ENCODE measurements around the gene CATSPERD.

The CATSPERD gene

DNA sequence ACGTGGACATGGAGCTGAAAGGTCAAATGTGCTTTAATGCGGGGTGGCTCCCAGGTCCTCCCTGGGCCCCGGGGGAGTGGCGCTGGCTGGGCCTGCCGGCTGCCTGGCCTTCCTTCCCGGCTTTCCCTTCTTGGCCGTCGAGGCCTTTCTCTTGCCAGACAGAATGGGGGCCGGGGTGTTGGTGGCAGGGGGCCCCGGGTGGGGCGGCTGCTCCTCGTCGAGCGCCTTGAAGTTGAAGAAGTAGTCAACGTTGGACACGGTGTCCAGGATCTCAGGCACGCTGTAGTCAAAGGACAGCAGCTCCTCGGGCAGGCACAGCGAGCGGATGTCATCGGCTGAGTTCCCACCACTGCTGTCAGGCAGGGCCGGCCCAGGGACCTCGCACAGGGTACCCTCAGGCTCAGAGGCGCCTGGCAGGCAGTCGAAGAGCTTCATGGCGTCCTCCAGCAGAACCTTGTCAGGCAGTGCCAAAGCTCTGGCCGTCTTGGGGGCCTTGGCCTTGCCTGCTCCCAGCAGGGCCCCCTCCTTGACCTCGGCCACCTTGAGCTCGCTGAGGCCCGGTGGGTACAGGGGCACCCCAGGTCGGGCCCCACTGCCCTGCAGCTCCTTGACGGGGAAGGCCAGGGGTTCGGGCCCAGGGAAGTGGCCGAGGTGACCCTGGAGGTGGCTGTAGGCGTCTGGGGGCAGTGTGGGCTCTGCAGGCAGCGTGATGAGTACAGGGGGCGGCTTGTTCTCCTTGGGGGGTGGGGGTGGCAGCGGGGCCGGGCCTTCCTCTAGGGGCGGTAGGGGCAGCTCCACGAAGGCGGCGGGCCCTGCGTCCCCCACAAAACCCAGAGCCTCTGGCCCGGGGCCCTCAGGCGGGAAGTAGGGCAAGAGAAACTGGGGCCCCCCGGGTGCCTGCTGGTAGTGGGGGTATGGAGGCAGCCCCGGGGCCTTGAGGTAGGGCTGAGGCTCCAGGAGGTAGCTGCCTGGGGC, 62.8 kb downstream of the CATSPERD start:
- no peak for DNase-seq (ENCODE audit: low read depth in 1 of 2, low spot score in 1 of 2)

DNA sequence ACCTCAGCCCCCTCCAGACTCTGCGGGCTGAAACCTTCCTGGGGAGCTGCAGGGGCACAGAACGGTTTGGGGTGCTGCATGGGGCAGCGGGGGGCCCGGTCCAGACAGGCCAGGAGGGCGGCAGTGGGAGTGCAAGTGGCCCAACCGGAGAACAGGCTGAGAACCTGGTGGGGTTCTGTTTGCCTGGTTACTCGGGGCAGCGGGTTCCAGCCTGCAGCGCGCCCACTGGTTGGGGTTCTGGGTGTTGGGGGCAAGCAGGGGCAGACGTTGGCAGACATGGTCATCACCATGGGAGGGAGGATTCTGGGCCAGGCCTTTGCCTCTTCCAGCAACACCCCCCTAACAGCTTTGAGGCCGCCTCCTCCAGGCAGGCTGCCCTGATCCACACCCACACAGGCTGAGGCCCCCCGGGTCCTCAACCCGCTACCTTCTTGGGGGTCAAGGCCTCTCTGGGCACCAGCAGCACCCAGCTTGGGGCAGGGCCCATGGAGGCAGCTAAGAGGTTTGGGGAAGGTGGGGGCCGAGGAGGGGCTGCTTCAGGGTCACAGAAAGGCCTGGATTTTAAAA, 64.2 kb downstream of the CATSPERD start, which contains the start of gene PRR22:
PRR22 (minus strand) TSS at position 166 of the 567 bp plus-strand sequence; CDS start at position 80, 86 bp downstream.
- no peak for DNase-seq (ENCODE audit: low read depth in 1 of 2, low spot score in 1 of 2)

DNA sequence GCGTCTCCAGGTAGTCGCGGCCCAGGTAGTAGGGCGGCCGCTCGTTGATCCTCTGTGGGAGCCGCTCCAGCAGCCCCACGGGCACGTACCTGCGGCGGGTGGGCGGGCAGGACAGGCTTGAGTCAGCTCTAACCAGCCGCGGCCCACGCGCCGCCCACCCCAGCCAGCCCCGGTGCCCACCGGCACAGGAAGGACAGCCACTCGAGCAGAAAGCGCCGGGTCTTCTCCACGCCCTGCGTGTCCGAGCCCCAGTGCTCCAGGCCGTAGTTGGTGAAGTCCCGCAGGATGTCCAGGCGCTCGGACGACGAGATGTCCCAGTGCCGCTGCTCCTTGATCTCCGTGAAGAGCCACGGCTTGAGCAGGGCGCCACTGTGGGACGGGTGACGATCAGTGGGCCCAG, 65.0 kb downstream of the CATSPERD start:
- no peak for DNase-seq (ENCODE audit: low read depth in 1 of 2, low spot score in 1 of 2)

DNA sequence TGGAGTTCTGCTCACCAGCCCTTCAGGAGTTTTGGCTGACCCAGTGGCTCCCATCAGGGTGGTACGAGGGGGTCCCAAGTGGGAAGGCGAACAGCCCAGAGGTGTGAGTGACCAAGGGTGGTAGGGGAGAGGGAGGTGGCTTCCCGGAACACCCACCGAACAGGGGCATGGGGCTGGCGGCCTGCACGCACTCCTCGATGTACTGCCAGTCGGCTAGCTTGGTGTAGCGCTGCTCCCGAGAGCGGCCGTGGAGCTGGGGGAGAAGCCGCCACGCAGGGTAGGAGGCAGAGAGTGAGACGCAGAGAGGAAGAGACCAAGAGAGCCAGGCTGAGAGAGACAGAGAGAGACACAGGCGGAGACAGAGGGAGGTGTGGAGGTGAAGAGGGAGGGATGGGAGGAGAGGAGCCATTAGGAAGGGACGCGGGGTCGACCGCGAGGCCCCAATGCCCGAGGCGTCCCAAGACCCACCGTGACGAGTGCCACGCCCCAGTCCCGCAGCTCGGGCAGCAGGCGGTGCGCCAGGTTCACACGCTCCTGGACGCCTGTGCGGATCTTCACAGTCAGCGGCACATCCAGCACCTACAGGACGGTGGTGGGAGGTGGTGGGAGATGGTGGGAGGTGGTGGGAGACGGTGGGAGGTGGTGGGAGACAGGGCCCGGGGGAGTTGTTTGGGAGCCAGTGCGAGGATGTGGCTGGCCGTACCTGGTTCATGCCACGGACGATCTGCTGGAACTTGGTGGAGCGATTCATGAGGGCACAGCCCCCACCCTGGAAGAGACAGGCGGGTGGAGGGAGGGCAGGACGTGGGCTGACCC, 66.4 kb downstream of the CATSPERD start:
- no peak for DNase-seq (ENCODE audit: low read depth in 1 of 2, low spot score in 1 of 2)

GRCh38 chr19:5787409-5788182, 67.2 kb downstream of the CATSPERD start:
- no peak for DNase-seq (ENCODE audit: low read depth in 1 of 2, low spot score in 1 of 2)

DNA sequence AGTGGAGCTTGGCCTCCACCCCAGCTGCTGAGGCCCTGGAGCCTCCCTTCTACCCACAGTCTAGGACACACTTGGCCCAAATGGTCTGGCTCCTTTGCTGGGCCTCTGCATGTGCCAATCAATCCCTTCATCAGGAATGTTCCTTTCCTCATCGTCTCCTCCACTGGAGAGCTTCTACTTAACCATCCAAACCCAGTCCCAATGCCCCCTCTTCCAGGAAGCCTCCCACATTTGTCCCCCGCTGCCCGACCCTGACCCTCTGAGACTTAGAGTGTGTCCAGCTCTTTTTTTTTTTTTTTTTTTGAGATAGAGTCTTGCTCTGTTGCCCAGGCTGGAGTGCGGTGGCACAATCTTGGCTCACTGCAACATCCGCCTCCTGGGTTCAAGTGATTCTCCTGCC, 68.0 kb downstream of the CATSPERD start:
- DNase-seq (ENCODE audit: low read depth in 1 of 2, low spot score in 1 of 2): no peak

DNA sequence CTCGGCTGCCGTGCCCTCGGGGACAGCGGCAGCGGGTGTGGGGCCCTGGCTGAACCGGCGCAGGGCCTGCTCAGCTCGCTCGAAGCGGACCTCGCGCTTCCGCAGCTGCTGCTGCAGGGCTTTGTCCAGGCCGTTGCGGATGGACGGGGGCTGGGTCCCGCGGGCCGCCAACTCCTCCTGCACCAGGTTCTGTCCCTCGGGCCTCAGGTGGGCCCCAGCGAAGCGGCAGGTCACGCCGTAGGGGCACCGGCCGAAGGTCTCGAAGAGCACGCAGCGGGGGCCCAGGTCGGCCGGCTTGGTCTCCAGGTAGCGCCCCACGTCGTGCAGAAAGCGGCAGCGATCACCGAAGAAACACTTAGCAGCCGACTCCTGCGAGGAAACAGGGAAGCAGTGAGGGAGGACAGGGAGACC, 68.9 kb downstream of the CATSPERD start:
- DNase-seq (ENCODE audit: low read depth in 1 of 2, low spot score in 1 of 2): no peak

GRCh38 chr19:5789886-5790558, 69.6 kb downstream of the CATSPERD start:
- no peak for DNase-seq (ENCODE audit: low read depth in 1 of 2, low spot score in 1 of 2)

- peak; percentile 89 to 91 for DNase-seq (ENCODE audit: low read depth in 1 of 2, low spot score in 1 of 2)
Observed at GRCh38 chr19:5790559-5791520, 70.4 kb downstream of the CATSPERD start, which contains the start of gene DUS3L. DUS3L (minus strand) TSS chr19:5791163; CDS start chr19:5791141, 22 bp downstream.

- no peak for DNase-seq (ENCODE audit: low read depth in 1 of 2, low spot score in 1 of 2)
Observed at GRCh38 chr19:5792224-5792623, 71.8 kb downstream of the CATSPERD start.

DNA sequence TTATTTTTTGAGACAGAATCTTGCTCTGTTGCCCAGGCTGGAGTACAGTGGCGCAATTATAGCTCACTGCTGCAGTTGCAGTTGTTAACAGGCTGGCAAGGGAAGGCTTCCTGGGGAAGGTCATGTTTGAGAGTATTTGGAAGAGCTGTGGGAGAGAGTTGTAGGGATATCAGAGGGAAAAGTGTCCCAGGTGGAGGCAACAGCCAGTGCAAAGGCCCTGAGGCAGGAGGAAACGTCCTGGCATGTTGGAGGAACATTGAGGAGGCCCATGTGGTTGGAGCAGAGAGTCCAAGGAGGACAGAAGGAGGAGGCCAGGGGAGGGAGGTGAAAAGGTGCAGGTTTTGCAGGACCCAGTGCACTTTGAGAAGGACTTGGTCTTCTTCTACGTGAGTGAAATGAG, 72.8 kb downstream of the CATSPERD start:
- no peak for DNase-seq (ENCODE audit: low read depth in 1 of 2, low spot score in 1 of 2)

DNA sequence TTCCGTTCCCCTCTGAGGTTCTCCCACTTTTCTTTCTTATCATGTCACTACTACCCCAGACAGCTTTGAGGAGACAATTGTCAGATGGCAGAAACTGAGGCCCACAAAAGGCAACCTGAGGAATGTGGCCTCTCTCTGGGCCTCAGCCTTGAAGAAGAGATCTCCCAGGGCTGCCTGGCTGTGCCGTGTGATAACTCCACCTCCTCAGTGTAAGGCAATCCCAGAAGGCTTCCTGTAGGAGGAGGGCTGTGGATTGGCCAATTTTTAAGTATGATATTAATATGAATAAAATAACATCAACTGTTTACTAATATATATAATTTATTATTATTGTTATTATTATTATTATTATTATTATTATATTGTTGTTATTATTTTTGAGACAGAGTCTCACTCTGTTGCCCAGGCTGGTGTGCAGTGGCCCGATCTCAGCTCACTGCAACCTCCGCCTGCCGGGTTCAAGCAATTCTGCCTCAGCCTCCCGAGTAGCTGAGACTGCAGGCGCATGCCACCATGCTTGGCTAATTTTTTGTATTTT, 75.0 kb downstream of the CATSPERD start:
- DNase-seq (ENCODE audit: low read depth in 1 of 2, low spot score in 1 of 2): no peak

GRCh38 chr19:5798244-5798643, 77.8 kb downstream of the CATSPERD start:
- DNase-seq (ENCODE audit: low read depth in 1 of 2, low spot score in 1 of 2): no peak

DNA sequence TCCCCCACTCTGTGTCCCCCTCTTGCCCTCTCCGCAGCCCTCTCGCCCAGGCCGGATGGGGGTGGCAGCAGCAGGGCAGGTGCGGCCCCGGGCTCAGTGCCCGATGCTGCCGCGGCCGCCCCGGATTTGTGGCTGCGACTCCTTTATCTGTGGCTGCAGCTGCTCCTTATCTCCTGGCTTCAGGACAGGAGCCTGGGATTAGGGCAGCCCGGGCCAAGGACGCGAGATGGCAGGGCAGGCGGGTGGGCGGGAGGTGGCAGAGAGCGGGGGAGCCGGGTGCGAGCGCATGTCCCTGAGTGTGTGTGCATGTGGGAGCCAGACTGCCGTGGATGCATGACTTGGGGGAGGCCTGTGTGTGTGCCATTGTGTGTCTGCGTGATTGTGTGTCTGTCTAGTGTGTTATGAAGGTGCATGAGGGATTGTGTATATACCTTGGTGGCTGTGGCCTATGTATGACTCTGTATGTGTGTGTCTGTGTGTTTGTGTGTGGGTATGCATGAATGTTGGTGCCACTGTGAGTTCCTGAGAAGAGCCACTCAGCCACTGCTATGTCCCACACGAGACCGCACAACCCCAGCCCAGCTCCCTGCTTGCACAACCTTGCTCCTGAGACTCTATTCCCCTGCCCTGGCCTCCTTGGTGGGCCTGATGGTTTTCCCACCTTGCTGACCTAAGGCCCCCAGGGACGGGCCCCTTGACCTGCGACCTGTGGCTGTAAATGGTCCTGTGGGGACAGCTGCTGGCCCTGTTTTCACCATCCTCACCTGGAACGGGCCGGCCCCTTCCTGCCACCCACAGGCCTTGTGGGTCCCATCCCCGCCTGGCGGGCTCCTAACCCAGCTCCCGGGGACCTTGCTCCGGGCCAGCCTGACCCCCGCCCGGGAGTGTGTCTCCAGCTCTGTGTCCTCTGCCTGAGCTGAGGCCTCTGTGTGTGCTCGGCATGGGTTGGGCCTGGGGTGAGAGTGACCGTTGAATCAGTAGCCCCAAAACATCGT, 79.1 kb downstream of the CATSPERD start:
- no peak for DNase-seq (ENCODE audit: low read depth in 1 of 2, low spot score in 1 of 2)

- no peak for DNase-seq (ENCODE audit: low read depth in 1 of 2, low spot score in 1 of 2)
Observed at GRCh38 chr19:5800361-5801270, 80.2 kb downstream of the CATSPERD start.

All from stimulated activated CD4-positive, alpha-beta T cell treated with anti-CD3 and anti-CD28 coated beads, Interleukin-15, amount 100 ng/mL, for 1 hour (primary cell).